Neural progenitor cell (in vitro differentiated cells): ENCODE results near the gene BCAT1. TPM values are rescaled to one million over a fixed set of nuclear protein-coding genes. Genes with fewer than 3 reads are reported as not detected.

Experiments used
- DNase-seq: peaks from one replicate; pipeline ENCODE4 v3.0.0-alpha.2; 2016; ENCODE audit warnings: low spot score
- H2AFZ ChIP-seq: fragments of 200-600 bp; sonication (generic); replicated peaks from 2 replicates; pipeline ENCODE4 v1.6.1; 2016; ENCODE audit warnings: antibody characterized with exemption
- H3F3A ChIP-seq: fragments of 200-600 bp; sonication (generic); 2 replicates; pipeline ENCODE4 v1.6.1; 2016; ENCODE audit warnings: antibody characterized with exemption, low read depth
- H3K27ac ChIP-seq: fragments of 200-600 bp; sonication (generic); 2 replicates; pipeline ENCODE4 v1.5.1; 2016; ENCODE audit warnings: mild to moderate bottlenecking
- H3K27me3 ChIP-seq: fragments of 200-600 bp; sonication (generic); 2 replicates; pipeline ENCODE4 v1.6.1; 2016; ENCODE audit warnings: mild to moderate bottlenecking, moderate library complexity
- H3K36me3 ChIP-seq: fragments of 200-600 bp; sonication (generic); 2 replicates; pipeline ENCODE4 v1.5.1; 2016
- H3K4me1 ChIP-seq: fragments of 200-600 bp; sonication (generic); 2 replicates; pipeline ENCODE4 v1.6.1; 2016; ENCODE audit warnings: mixed run types
- H3K4me2 ChIP-seq: fragments of 200-600 bp; sonication (generic); 2 replicates; pipeline ENCODE4 v1.6.1; 2016
- H3K4me3 ChIP-seq: fragments of 200-600 bp; sonication (generic); 2 replicates; pipeline ENCODE4 v1.5.1; 2016
- H3K79me2 ChIP-seq: fragments of 200-600 bp; sonication (generic); 2 replicates; pipeline ENCODE4 v1.6.1; 2016; ENCODE audit warnings: low read depth
- H3K9ac ChIP-seq: fragments of 200-600 bp; sonication (generic); 2 replicates; pipeline ENCODE4 v1.6.1; 2016
- H3K9me3 ChIP-seq: fragments of 200-600 bp; sonication (generic); 2 replicates; pipeline ENCODE4 v1.5.1; 2016; ENCODE audit warnings: low read depth
- H4K20me1 ChIP-seq: fragments of 200-600 bp; sonication (generic); 2 replicates; pipeline ENCODE4 v1.6.1; 2016; ENCODE audit warnings: low read depth
- H3K27ac Mint-ChIP-seq: 3 replicates; pipeline ENCODE4 v1.8.0; 2021; ENCODE audit warnings: mixed read lengths
- H3K27me3 Mint-ChIP-seq: 2 replicates; pipeline ENCODE4 v1.8.0; 2022; ENCODE audit warnings: low read depth, mild to moderate bottlenecking, inconsistent platforms, moderate library complexity, mixed read lengths; ENCODE audit not compliant: insufficient read depth
- H3K36me3 Mint-ChIP-seq: 3 replicates; pipeline ENCODE4 v1.8.0; 2021; ENCODE audit warnings: mixed read lengths
- H3K4me1 Mint-ChIP-seq: 3 replicates; pipeline ENCODE4 v1.8.0; 2021; ENCODE audit warnings: mixed read lengths
- H3K4me3 Mint-ChIP-seq: 3 replicates; pipeline ENCODE4 v1.8.0; 2021; ENCODE audit warnings: mild to moderate bottlenecking, moderate library complexity, mixed read lengths
- H3K9me3 Mint-ChIP-seq: 3 replicates; pipeline ENCODE4 v1.8.0; 2020; ENCODE audit warnings: mixed read lengths
- CTCF ChIP-seq: fragments of 200-600 bp; sonication (generic); IDR thresholded peaks from 2 replicates; pipeline ENCODE4 v1.5.1; 2017; ENCODE audit warnings: antibody characterized with exemption, mild to moderate bottlenecking
- EZH2 ChIP-seq: fragments of 200-600 bp; sonication (generic); IDR thresholded peaks from 2 replicates; pipeline ENCODE4 v1.6.1; 2017; ENCODE audit warnings: antibody characterized with exemption, mild to moderate bottlenecking, moderate library complexity
- EZH2phosphoT487 ChIP-seq: fragments of 200-600 bp; sonication (generic); IDR thresholded peaks from 2 replicates; pipeline ENCODE4 v1.6.1; 2017; ENCODE audit warnings: antibody characterized with exemption
- total RNA-seq: library from RNA; depleted of rRNA; stranded (reverse); fragments of >200 nt; gene quantifications from 2 replicates; pipeline ENCODE4 v1.2.3, GENCODE V29; 2015; ENCODE audit warnings: low replicate concordance

BCAT1 gene
- total RNA-seq, 1 donor from 2014 or later, result 287 TPM

GRCh38 chr12:24945039-24945438 is 3.9 kb downstream of the BCAT1 start:
- TF ChIP-seq EZH2phosphoT487 (no peak), EZH2 (no peak), CTCF (no peak)
- peaks cover 100% of the 10 kb centered on the region for H3K79me2 ChIP-seq
- peaks cover 21% of the 10 kb centered on the region for H3F3A ChIP-seq
- no peak overlapping the region for H3K27ac Mint-ChIP-seq
- H3K27ac ChIP-seq, result no peak overlapping the region
- H3K4me3 ChIP-seq, result no peak overlapping the region
- no peak for DNase-seq
- H3K4me1 ChIP-seq, result peaks cover 52% of the 10 kb centered on the region
- H3K9me3 ChIP-seq, result no peaks in the 10 kb centered on the region
- H3K36me3 ChIP-seq, result no peaks in the 10 kb centered on the region
- peaks cover 36% of the 10 kb centered on the region for H3K36me3 Mint-ChIP-seq
- H3K4me1 Mint-ChIP-seq, result peaks cover 35% of the 10 kb centered on the region
- no peak overlapping the region for H3K4me3 Mint-ChIP-seq
- peaks cover 7% of the 10 kb centered on the region for H3K27me3 Mint-ChIP-seq
- no peak overlapping the region for H3K9ac ChIP-seq
- H3K27me3 ChIP-seq, result no peaks in the 10 kb centered on the region
- peak overlapping the region; percentile 19 for H3K4me2 ChIP-seq
- peaks cover 6% of the 10 kb centered on the region for H3K9me3 Mint-ChIP-seq
- H2AFZ ChIP-seq, result no peak overlapping the region
- H4K20me1 ChIP-seq, result peaks cover 6% of the 10 kb centered on the region

- no peak for DNase-seq
- no peaks in the 10 kb centered on the region for H3K36me3 ChIP-seq
- H3K4me3 ChIP-seq, result no peak overlapping the region
- Mint-ChIP-seq H3K36me3 (peaks cover 36% of the 10 kb centered on the region), H3K4me3 (no peak overlapping the region), H3K27me3 (peaks cover 6% of the 10 kb centered on the region), H3K27ac (no peak overlapping the region), H3K4me1 (peaks cover 33% of the 10 kb centered on the region), H3K9me3 (peaks cover 6% of the 10 kb centered on the region)
- peak overlapping the region; percentile 19 for H3K4me2 ChIP-seq
- H3K9me3 ChIP-seq, result no peaks in the 10 kb centered on the region
- H3K4me1 ChIP-seq, result peaks cover 56% of the 10 kb centered on the region
- peaks cover 11% of the 10 kb centered on the region for H4K20me1 ChIP-seq
- no peak overlapping the region for H2AFZ ChIP-seq
- H3F3A ChIP-seq, result peaks cover 19% of the 10 kb centered on the region
- no peak for TF ChIP-seq CTCF
- TF ChIP-seq EZH2, result no peak
- no peak for TF ChIP-seq EZH2phosphoT487
- no peak overlapping the region for H3K9ac ChIP-seq
- H3K27me3 ChIP-seq, result no peaks in the 10 kb centered on the region
- no peak overlapping the region for H3K27ac ChIP-seq
- peaks cover 100% of the 10 kb centered on the region for H3K79me2 ChIP-seq
These were observed 4.3 kb downstream of the BCAT1 start for GRCh38 chr12:24944601-24944975.

- Mint-ChIP-seq H3K36me3 (peaks cover 37% of the 10 kb centered on the region), H3K4me3 (no peak overlapping the region), H3K9me3 (peaks cover 6% of the 10 kb centered on the region), H3K4me1 (peaks cover 28% of the 10 kb centered on the region), H3K27ac (no peak overlapping the region), H3K27me3 (peaks cover 4% of the 10 kb centered on the region)
- DNase-seq, result no peak
- Histone ChIP-seq H3F3A (peaks cover 19% of the 10 kb centered on the region), H4K20me1 (peaks cover 13% of the 10 kb centered on the region), H3K9ac (no peak overlapping the region), H3K27me3 (no peaks in the 10 kb centered on the region), H3K27ac (no peak overlapping the region), H3K36me3 (no peaks in the 10 kb centered on the region), H2AFZ (no peak overlapping the region), H3K4me2 (peak overlapping the region; percentile 19), H3K79me2 (peaks cover 100% of the 10 kb centered on the region), H3K9me3 (no peaks in the 10 kb centered on the region), H3K4me3 (no peak overlapping the region), H3K4me1 (peaks cover 55% of the 10 kb centered on the region)
- TF ChIP-seq EZH2 (no peak), EZH2phosphoT487 (no peak), CTCF (no peak)
These were observed 4.8 kb downstream of the BCAT1 start for GRCh38 chr12:24943947-24944600.
